A549 (cell line): ENCODE data around the gene COL8A2. TPM values are rescaled to one million over a fixed set of nuclear protein-coding genes. Genes with fewer than 3 reads are reported as not detected.

ENCODE experiments used
- ATAC-seq, 2 experiments: fragments of 200-7000 bp in 1 of 2; fragments of >200 bp in 1 of 2; cut with Nextera tagmentation in 1 of 2; cut with Tn5 transposase in 1 of 2; 3 replicates each; pipeline versions ENCODE4 v1.8.0 to v1.9.1; 2018 to 2020; ENCODE audit warnings: mild to moderate bottlenecking in 1 of 2, moderate library complexity in 1 of 2
- CTCF ChIA-PET: fragments of 300-600 bp; sonication (Branson Sonifier 250); formaldehyde crosslinking; extraction: SDS; loops from one replicate; lab custom pipeline; 2021; ENCODE audit warnings: antibody characterized with exemption, inconsistent platforms; lab: Yijun Ruan, JAX
- POLR2A ChIA-PET: fragments of 350-600 bp; formaldehyde crosslinking; extraction: SDS; loops from one replicate; lab custom pipeline; 2021; ENCODE audit warnings: antibody characterized with exemption, inconsistent platforms; lab: Yijun Ruan, JAX
- DNase-seq, 2 experiments: peaks; one replicate each; pipeline versions ENCODE4 v3.0.0 to v3.0.0-alpha.2; 2011 to 2016; ENCODE audit warnings: low read depth in 1 of 2, low spot score in 1 of 2
- FAIRE-seq: peaks from 2 replicates; lab custom pipeline; 2011; peaks lifted over from hg19 to GRCh38; lab: Jason Lieb, UNC
- H3K27ac ChIP-seq, 2 experiments: fragments of >200 bp; sonication (Bioruptor Twin); formaldehyde crosslinking; 3 replicates each; pipeline ENCODE4 v1.5.1; 2016 to 2017
- H3K4me1 ChIP-seq: fragments of >200 bp; sonication (Bioruptor Twin); formaldehyde crosslinking; 3 replicates; pipeline ENCODE4 v1.6.1; 2016
- H3K4me2 ChIP-seq: fragments of >200 bp; sonication (Bioruptor Twin); formaldehyde crosslinking; 3 replicates; pipeline ENCODE4 v1.6.1; 2016
- H3K4me3 ChIP-seq: fragments of >200 bp; sonication (Bioruptor Twin); formaldehyde crosslinking; 3 replicates; pipeline ENCODE4 v1.5.1; 2016
- H3K9me3 ChIP-seq: fragments of >200 bp; sonication (Bioruptor Twin); formaldehyde crosslinking; 3 replicates; pipeline ENCODE4 v1.6.1; 2016
- CBX8 ChIP-seq: fragments of 200-600 bp; sonication (generic); IDR thresholded peaks from 2 replicates; pipeline ENCODE4 v1.6.1; 2016
- CHD2 ChIP-seq: fragments of 150-350 bp; IDR thresholded peaks from 2 replicates; pipeline ENCODE4 v1.6.1; 2014; ENCODE audit warnings: low read length; ENCODE audit not compliant: partially characterized antibody
- CTCF ChIP-seq: fragments of >200 bp; sonication (Bioruptor Twin); formaldehyde crosslinking; IDR thresholded peaks from 3 replicates; pipeline ENCODE4 v1.5.1; 2016
- ELK1 ChIP-seq: fragments of 150-350 bp; IDR thresholded peaks from 2 replicates; pipeline ENCODE4 v1.6.1; 2014; ENCODE audit warnings: low read depth, mild to moderate bottlenecking, low read length
- ESRRA ChIP-seq: fragments of 150-350 bp; IDR thresholded peaks from 2 replicates; pipeline ENCODE4 v1.6.1; 2014; ENCODE audit warnings: mild to moderate bottlenecking, low read length, borderline replicate concordance
- FOSL2 ChIP-seq, 2 experiments: fragments of 450-650 bp in 1 of 2; fragments of >200 bp in 1 of 2; sonication (Bioruptor Twin) in 1 of 2; formaldehyde crosslinking; IDR thresholded peaks; 2 replicates each; pipeline versions ENCODE4 v1.5.0 to v1.6.1; 2016 to 2020; ENCODE audit warnings: mild to moderate bottlenecking in 1 of 2, moderate library complexity in 1 of 2
- HOXA7 ChIP-seq: fragments of 250-450 bp; sonication (Bioruptor Pico); IDR thresholded peaks from 2 replicates; pipeline ENCODE4 v1.5.0; 2020; ENCODE audit warnings: mild to moderate bottlenecking, moderate library complexity
- HOXB5 ChIP-seq: fragments of 250-450 bp; sonication (Bioruptor Pico); IDR thresholded peaks from 2 replicates; pipeline ENCODE4 v1.5.0; 2020; ENCODE audit warnings: mild to moderate bottlenecking, moderate library complexity
- JUN ChIP-seq, 2 experiments: fragments of >200 bp; sonication (Bioruptor Twin); formaldehyde crosslinking; IDR thresholded peaks; 2 replicates in 1 of 2; 3 replicates in 1 of 2; pipeline ENCODE4 v1.6.1; 2016 to 2017
- MAFK ChIP-seq: fragments of 450-650 bp; IDR thresholded peaks from 2 replicates; pipeline ENCODE4 v1.6.1; 2014; ENCODE audit not compliant: partially characterized antibody
- MAZ ChIP-seq: fragments of 150-350 bp; IDR thresholded peaks from 2 replicates; pipeline ENCODE4 v1.6.1; 2014; ENCODE audit warnings: antibody characterized with exemption, low read depth, low read length, borderline replicate concordance
- PBX3 ChIP-seq: IDR thresholded peaks from 2 replicates; pipeline ENCODE4 v1.6.1; 2012
- RAD21 ChIP-seq, 2 experiments: fragments of >200 bp in 1 of 2; sonication (Bioruptor Twin) in 1 of 2; formaldehyde crosslinking in 1 of 2; IDR thresholded peaks in 1 of 2; conservative IDR thresholded peaks in 1 of 2; 2 replicates in 1 of 2; 3 replicates in 1 of 2; pipeline ENCODE4 v1.6.1; 2012 to 2018; ENCODE audit warnings: inconsistent platforms in 1 of 2
- RNF2 ChIP-seq: fragments of 200-600 bp; sonication (generic); IDR thresholded peaks from 2 replicates; pipeline ENCODE4 v1.6.1; 2016; ENCODE audit warnings: low read depth, mild to moderate bottlenecking, antibody characterized with exemption, moderate library complexity, borderline replicate concordance
- SMC3 ChIP-seq: fragments of >200 bp; sonication (Bioruptor Twin); formaldehyde crosslinking; IDR thresholded peaks from 3 replicates; pipeline ENCODE4 v1.6.1; 2018; ENCODE audit warnings: inconsistent platforms
- SREBF2 ChIP-seq: fragments of 450-650 bp; IDR thresholded peaks from 2 replicates; pipeline ENCODE4 v1.6.1; 2014; ENCODE audit warnings: mild to moderate bottlenecking, moderate library complexity
- TP53 ChIP-seq: fragments of 250-450 bp; sonication (Bioruptor Pico); IDR thresholded peaks from 2 replicates; pipeline ENCODE4 v1.5.0; 2021; ENCODE audit warnings: mild to moderate bottlenecking, moderate library complexity
- ZFP36 ChIP-seq: fragments of 450-650 bp; IDR thresholded peaks from 2 replicates; pipeline ENCODE4 v1.6.1; 2014; ENCODE audit warnings: borderline replicate concordance; ENCODE audit not compliant: partially characterized antibody
- WGBS: methylation state at CpG from one replicate; pipeline ENCODE4 v1.1.6; 2017; ENCODE audit errors: missing lambda C conversion rate; 5-methylcytosine and 5-hydroxymethylcytosine counted together
- polyA plus RNA-seq, 4 experiments: library from polyadenylated mRNA; depleted of rRNA in 3 of 4; stranded (reverse); fragments of >200 nt; fragmentation: RNase III in 1 of 4; extraction: RNeasy Plus Mini Kit Qiagen cat#74134 plus additional on column Dnase treatment in 1 of 4; gene quantifications; 2 replicates in 3 of 4; 3 replicates in 1 of 4; pipeline ENCODE4 v1.2.3, GENCODE V29; 2011 to 2017
- TF ChIP-seq, protein P1 (sequence below): fragments of >200 bp; sonication (Bioruptor Twin); formaldehyde crosslinking; IDR thresholded peaks from 2 replicates; pipeline ENCODE4 v1.6.1; 2016
- TF ChIP-seq, protein P2 (sequence below): IDR thresholded peaks from 2 replicates; pipeline ENCODE4 v1.6.1; 2012
- TF ChIP-seq, protein P3 (sequence below): fragments of 200-600 bp; sonication (generic); IDR thresholded peaks from 2 replicates; pipeline ENCODE4 v1.6.1; 2016; ENCODE audit warnings: antibody characterized with exemption, mild to moderate bottlenecking, moderate library complexity

Gene COL8A2
- polyA plus RNA-seq, 2 of the 4 experiments (the other 2 are of a cell fraction) = 0.05 to 0.12 TPM

DNA sequence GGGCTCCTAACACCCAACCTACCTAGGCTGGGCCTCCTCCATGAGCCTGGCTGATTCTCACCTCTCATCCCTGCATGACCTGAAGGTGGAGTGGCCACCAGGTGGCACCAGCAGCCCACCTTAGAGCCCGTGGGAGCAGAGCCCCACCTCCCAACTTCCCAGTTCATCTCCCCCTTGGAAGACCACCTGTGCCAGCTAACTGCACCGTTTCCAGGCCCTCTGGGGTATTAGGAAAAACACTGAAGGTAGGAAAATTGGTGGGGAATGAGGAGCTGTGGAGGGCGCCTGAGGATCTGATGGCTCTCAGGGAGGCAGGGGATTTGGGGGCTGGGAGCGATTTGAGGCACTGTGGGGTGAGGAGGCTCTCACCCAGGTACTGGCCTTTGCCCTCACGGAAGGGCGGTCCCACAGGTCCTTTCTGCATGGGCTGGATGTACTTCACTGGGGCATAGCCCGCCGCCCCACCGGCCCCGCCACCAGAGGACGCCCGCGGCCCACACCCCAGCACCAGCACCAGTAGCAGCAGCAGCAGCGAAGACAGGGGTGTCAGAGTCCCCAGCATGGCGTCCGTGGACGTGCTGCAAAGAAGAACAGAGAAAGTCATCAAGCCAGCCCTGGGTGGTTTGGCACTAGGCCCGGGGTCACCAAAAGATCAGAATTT, 25.2 kb downstream of the COL8A2 start:
- no peak overlapping the region for H3K4me3 ChIP-seq
- no peaks in the 10 kb centered on the region for H3K4me1 ChIP-seq
- DNase-seq (peak; percentile 65 to 69), FAIRE-seq (no peak)
- H3K27ac ChIP-seq = peak overlapping the region; percentile 51 to 80; a peak in 4 of 6 replicates
- POLR2A ChIA-PET = interaction anchor here (1.3 kb wide), 1 partner anchor 49 kb away, joined by 4 read pairs; the partner anchor contains the start of gene TRAPPC3
- 4% methylated on average over 9 of the region's 18 CpGs for WGBS
- H3K4me2 ChIP-seq = peak overlapping the region; percentile 74
- no peaks in the 10 kb centered on the region for H3K9me3 ChIP-seq
- TF ChIP-seq, protein P1, sequence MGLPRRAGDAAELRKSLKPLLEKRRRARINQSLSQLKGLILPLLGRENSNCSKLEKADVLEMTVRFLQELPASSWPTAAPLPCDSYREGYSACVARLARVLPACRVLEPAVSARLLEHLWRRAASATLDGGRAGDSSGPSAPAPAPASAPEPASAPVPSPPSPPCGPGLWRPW = no peak
- peak; percentile 86 for TF ChIP-seq CTCF
- TF ChIP-seq ZFP36 = no peak
- TF ChIP-seq ESRRA = no peak
- TF ChIP-seq RAD21 (conservative IDR thresholded peaks at IDR 0.05 in 1 of 2, IDR thresholded peaks at IDR 0.05 in 1 of 2) = peak; percentile 88 to 92
- TF ChIP-seq RNF2 = no peak
- no peak for TF ChIP-seq ELK1
- no peak for TF ChIP-seq PBX3
- no peak for TF ChIP-seq TP53 (CRISPR knock-in tag)
- no peak for TF ChIP-seq SREBF2
- no peak for TF ChIP-seq HOXB5
- peak; percentile 79 for TF ChIP-seq SMC3
- TF ChIP-seq HOXA7 (CRISPR knock-in tag) = no peak
- TF ChIP-seq, all 56 proteins: peak for 3
- peak; percentile 84 to 92 for ATAC-seq
- CTCF ChIA-PET = interaction anchor here (0.6 to 13.6 kb wide), 33 partner anchors 11 to 1874 kb away, joined by 3 to 147 read pairs (median 4); partner anchors contain the start of gene TRAPPC3

GRCh38 chr1:36098650-36099365, 26.2 kb downstream of the COL8A2 start:
- CTCF ChIA-PET = interaction anchor here (1.1 to 13.6 kb wide), 4 partner anchors 12 to 201 kb away, joined by 4 to 147 read pairs (median 5); no protein-coding TSS in a partner anchor
- Histone ChIP-seq H3K4me3 (no peak overlapping the region), H3K9me3 (no peaks in the 10 kb centered on the region), H3K27ac (peak overlapping the region in 1 of 2 experiments; percentile 80; a peak in 3 of 6 replicates), H3K4me1 (no peaks in the 10 kb centered on the region)
- ATAC-seq = peak in 1 of 2 experiments; percentile 3; a peak in 3 of 6 replicates
- no peak for DNase-seq
- no CpG with 5 or more reads among the region's 13 CpGs for WGBS
- FAIRE-seq = no peak
- POLR2A ChIA-PET = no interaction called here
- TF ChIP-seq PBX3 (no peak), TP53 (CRISPR knock-in tag) (no peak), CBX8 (no peak), MAFK (no peak), FOSL2 (IDR thresholded peaks at IDR 0.05) (no peak), FOSL2 (CRISPR knock-in tag; IDR thresholded peaks at IDR 0.05) (no peak), JUN (IDR thresholded peaks at IDR 0.05) (no peak), MAZ (no peak), CHD2 (no peak)
- TF ChIP-seq, protein P2, sequence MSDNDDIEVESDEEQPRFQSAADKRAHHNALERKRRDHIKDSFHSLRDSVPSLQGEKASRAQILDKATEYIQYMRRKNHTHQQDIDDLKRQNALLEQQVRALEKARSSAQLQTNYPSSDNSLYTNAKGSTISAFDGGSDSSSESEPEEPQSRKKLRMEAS = no peak
- TF ChIP-seq, protein P3, sequence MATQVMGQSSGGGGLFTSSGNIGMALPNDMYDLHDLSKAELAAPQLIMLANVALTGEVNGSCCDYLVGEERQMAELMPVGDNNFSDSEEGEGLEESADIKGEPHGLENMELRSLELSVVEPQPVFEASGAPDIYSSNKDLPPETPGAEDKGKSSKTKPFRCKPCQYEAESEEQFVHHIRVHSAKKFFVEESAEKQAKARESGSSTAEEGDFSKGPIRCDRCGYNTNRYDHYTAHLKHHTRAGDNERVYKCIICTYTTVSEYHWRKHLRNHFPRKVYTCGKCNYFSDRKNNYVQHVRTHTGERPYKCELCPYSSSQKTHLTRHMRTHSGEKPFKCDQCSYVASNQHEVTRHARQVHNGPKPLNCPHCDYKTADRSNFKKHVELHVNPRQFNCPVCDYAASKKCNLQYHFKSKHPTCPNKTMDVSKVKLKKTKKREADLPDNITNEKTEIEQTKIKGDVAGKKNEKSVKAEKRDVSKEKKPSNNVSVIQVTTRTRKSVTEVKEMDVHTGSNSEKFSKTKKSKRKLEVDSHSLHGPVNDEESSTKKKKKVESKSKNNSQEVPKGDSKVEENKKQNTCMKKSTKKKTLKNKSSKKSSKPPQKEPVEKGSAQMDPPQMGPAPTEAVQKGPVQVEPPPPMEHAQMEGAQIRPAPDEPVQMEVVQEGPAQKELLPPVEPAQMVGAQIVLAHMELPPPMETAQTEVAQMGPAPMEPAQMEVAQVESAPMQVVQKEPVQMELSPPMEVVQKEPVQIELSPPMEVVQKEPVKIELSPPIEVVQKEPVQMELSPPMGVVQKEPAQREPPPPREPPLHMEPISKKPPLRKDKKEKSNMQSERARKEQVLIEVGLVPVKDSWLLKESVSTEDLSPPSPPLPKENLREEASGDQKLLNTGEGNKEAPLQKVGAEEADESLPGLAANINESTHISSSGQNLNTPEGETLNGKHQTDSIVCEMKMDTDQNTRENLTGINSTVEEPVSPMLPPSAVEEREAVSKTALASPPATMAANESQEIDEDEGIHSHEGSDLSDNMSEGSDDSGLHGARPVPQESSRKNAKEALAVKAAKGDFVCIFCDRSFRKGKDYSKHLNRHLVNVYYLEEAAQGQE = no peak
- TF ChIP-seq, all 56 proteins: peak for 0
- no peak overlapping the region for H3K4me2 ChIP-seq
